ENCODE results near the gene RIN3. TPM values are rescaled to one million over a fixed set of nuclear protein-coding genes. Genes with fewer than 3 reads are reported as not detected.
"Not testable (repeated sequence)": the region's sequence is repeated elsewhere in the genome, so short reads cannot be mapped to it uniquely, and the experiment has no call there.

RIN3 gene
- total RNA-seq, 2 donors from 2014 or later: 19.1 to 19.9 TPM

GRCh38 chr14:92520102-92521057, 6.8 kb downstream of the RIN3 start:
- DNase-seq (no peak), ATAC-seq (no peak)
- intact Hi-C loops (cut with DNase I): no loop called here

- ATAC-seq: no peak
- no peak for DNase-seq
- intact Hi-C loops (cut with DNase I): no loop called here
Measured at GRCh38 chr14:92521058-92521415, 7.5 kb downstream of the RIN3 start.

GRCh38 chr14:92523752-92524151, 10.2 kb downstream of the RIN3 start:
- DNase-seq (no peak), ATAC-seq (no peak)
- intact Hi-C loops (cut with DNase I): no loop called here

- DNase-seq: no peak
- no peak for ATAC-seq
- intact Hi-C loops (cut with DNase I): no loop called here
Measured at GRCh38 chr14:92524602-92525185, 11.1 kb downstream of the RIN3 start.

- ATAC-seq (peak in 1 of 2 donors; percentile 26), DNase-seq (no peak)
- intact Hi-C loops (cut with DNase I): no loop called here
Measured at GRCh38 chr14:92525322-92526095, 11.9 kb downstream of the RIN3 start.

GRCh38 chr14:92527721-92528120, 14.1 kb downstream of the RIN3 start:
- ATAC-seq (no peak), DNase-seq (no peak)
- intact Hi-C loops (cut with DNase I): no loop called here

- DNase-seq (no peak), ATAC-seq (no peak)
- intact Hi-C loops (cut with DNase I): no loop called here
Measured at GRCh38 chr14:92528486-92529100, 15.0 kb downstream of the RIN3 start.

GRCh38 chr14:92529903-92530302, 16.3 kb downstream of the RIN3 start:
- intact Hi-C loops (cut with DNase I): no loop called here

GRCh38 chr14:92531106-92531873, 17.7 kb downstream of the RIN3 start:
- ATAC-seq (peak; percentile 24 to 70), DNase-seq (no peak)
- intact Hi-C loops (cut with DNase I): no loop called here

More at GRCh38 chr14:92529903-92530302, 16.3 kb downstream of the RIN3 start:
- ATAC-seq: no peak
- DNase-seq: no peak

GRCh38 chr14:92532490-92533163, 19.0 kb downstream of the RIN3 start:
- DNase-seq (no peak), ATAC-seq (no peak)
- intact Hi-C loops (cut with DNase I): no loop called here

GRCh38 chr14:92534932-92535643, 21.5 kb downstream of the RIN3 start:
- DNase-seq (no peak), ATAC-seq (no peak)
- intact Hi-C loops (cut with DNase I): no loop called here

GRCh38 chr14:92536231-92536630, 22.6 kb downstream of the RIN3 start:
- intact Hi-C loops (cut with DNase I); DNase-seq; ATAC-seq: not testable (repeated sequence)

GRCh38 chr14:92538412-92538985, 24.9 kb downstream of the RIN3 start:
- DNase-seq: no peak
- ATAC-seq: no peak
- intact Hi-C loops (cut with DNase I): no loop called here

- intact Hi-C loops (cut with DNase I): no loop called here
- ATAC-seq: no peak
- DNase-seq: no peak
Measured at GRCh38 chr14:92539419-92539818, 25.8 kb downstream of the RIN3 start.

- DNase-seq (no peak), ATAC-seq (peak; percentile 34 to 38)
- intact Hi-C loops (cut with DNase I): no loop called here
Measured at GRCh38 chr14:92539875-92540274, 26.3 kb downstream of the RIN3 start.

- DNase-seq (peak; percentile 93), ATAC-seq (peak; percentile 94 to 95)
- intact Hi-C loops (cut with DNase I): no loop called here
Measured at GRCh38 chr14:92540472-92541048, 27.0 kb downstream of the RIN3 start.
